ENCODE results near the gene SORL1.

SORL1 gene

DNA sequence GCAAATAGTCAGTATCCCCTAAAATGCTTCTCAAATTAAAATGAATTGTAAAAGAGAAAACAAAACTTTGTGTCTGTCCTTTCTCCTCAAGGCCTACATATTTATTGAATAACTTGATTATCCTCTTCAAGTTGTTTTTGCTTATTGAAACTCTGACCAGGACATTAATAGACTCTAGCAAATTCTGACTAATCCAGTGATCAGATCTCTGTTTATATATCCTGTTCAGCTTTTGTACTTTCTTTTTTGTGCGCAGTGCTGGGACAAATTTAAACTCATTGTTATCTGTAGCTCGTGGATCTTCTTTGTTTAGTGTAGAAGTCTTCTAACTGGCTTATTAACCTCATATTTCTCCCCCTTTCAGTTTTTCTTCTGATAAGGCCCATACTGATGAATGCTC lies 140.6 kb downstream of the SORL1 start:
- DNase-seq = no peak

DNA sequence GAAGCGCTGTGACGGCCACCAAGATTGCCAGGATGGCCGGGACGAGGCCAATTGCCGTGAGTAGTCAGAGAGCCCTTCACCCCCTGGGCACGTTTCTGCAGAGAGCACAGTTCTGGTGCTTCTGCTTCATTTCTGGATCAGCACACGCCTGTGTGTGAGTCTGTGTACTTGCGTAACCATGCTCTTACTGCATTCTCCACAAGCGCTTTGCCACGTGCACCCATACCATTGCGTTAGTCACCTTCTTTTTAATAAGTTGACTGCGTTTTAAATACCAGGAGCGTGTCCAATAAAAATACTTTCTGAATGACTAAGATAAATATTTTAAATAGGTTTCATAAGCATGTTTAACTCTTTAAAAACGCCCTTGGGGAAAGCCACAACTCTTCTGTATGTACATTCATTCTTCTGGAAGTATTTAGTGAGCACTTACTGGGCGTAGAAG lies 143.6 kb downstream of the SORL1 start:
- no peak for DNase-seq

DNA sequence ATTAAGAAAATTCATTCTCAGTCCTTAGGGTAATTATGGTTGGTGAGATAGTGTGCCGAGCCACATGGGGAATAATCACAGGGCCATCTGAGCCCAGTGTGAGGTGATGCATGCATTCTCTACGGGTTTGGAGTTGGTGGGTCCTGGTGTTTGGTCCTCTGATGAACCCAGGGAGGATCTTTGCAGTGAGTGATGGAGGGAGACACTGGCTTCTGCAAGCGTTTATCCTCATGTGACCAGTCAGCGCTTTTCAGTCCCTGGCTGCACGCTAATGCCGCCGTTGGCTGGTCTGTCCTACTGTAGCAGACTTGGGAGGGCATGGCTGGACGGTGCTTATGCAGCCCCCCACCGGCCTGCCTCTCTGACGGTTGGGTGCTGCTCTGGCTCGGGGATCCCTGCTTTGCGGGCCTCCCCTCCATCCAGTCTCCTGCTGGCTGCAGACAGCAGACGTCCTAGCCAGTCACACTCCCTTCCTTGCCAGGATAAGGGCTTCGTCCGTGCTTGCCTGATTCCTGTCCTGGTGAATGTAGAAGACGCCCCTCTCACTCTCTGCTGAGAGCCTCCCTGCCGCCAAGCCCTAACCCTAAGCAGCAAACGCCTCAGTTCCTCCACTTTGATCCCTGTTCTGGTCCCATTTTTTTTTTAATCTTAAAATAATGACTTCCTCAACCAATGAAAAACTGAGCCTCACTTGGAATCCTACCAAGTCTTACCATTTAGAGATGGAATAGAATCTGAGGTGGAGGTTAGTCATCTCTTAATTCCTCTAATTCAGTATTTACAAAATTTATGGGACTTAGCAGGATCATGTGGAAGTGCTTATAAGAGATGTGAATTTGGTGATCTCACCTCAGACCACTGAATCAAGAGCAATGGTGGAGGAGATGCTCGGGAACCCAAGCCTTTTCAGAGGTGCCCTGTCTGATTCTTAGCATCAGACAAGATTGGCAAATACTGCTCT lies 144.4 kb downstream of the SORL1 start:
- no peak for DNase-seq

DNA sequence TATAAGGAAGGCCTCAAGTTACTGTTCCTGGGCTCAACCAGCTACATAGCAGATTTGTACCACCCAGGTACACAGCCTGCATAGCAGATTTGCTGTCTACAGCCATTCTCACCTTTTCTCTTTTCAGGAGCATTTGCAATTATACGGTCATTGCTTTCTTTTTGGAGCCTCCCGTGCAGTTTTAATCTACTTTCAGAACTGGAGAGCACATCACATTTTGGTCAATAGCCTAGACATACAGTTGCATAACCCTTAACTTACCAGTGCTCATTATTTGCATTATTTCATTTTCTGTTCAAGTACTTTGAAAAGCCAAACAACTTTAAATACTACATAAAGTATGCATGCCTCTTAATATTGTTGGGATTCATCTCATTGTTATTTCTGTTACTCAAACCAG lies 151.2 kb downstream of the SORL1 start:
- no peak for DNase-seq

DNA sequence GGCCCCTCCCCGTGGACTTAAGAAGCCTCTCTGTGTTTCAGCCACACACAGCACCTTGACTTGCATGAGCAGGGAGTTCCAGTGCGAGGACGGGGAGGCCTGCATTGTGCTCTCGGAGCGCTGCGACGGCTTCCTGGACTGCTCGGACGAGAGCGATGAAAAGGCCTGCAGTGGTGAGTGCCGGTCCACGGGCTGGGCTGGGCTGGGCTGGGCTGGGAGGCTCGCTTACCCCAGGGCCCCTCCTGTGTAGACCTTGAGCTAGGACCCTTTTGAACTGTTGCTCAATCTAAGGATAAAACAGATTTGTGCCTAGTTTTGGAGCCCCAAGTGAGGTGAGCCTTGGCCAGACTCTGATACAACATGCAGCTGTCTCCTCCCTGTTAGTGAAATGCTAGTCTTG lies 152.0 kb downstream of the SORL1 start:
- DNase-seq = no peak

DNA sequence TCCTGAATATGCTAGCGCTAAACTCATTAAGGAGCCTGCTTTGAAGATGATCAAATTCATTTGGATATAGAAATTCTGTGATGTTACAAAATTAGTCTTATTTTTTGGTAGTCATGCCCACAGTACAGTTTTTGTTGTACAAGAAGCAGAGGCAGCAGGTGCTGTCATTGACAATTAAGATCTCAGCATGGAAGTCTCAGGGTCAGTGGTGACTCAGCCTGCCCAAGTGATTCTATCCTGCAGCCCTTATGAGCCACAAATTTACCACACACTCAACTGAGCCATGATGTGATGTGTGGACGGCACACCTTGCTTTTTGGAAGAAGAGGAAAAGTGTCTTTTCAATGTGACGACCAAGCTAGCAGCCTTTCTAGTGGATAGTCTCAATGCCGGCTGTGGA lies 154.2 kb downstream of the SORL1 start:
- DNase-seq = no peak

DNA sequence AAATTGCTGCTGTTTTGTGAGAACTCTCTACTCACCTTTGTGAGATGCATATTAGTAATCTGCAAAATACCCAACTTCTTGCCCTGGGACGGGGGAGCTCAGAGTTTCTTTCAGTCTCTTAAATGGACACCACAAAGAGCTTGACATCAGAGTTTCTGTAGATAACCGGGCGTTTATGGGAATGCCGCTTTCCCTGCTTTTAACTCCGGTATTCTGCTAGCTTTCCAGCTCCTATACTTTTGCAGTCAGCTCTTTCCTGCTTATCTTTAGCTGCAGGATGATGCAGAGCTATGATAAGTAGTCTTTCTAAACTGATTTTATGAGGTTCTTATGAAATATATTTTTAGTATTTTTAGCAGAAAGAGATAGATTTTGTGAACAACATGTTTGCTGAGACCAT lies 155.2 kb downstream of the SORL1 start:
- no peak for DNase-seq

DNA sequence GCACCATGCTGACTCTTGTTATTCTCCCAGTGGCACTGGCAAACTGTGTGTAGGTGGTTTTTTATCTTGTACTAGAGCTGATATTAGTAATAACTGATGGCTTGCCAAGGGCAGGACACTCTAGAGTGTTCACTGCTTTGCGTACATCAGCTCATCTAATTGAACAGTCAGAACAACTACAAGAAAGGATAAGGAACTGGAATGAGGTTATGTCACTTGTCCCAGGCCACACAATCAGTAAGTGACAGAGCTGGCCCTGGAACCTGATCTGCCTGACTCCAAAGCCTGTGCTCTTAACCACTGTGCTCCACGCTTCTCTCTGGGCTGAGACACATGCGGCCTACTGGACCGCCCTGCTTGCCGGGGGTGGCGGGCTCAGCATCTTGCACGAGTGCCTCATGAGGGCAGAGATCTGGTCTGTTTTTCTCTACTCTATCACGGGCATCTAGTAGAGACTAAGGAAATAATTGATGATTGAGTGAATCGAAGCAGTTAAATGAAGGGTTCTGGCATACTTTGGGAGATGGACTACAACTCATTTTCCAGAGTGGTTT lies 156.5 kb downstream of the SORL1 start:
- DNase-seq = no peak

DNA sequence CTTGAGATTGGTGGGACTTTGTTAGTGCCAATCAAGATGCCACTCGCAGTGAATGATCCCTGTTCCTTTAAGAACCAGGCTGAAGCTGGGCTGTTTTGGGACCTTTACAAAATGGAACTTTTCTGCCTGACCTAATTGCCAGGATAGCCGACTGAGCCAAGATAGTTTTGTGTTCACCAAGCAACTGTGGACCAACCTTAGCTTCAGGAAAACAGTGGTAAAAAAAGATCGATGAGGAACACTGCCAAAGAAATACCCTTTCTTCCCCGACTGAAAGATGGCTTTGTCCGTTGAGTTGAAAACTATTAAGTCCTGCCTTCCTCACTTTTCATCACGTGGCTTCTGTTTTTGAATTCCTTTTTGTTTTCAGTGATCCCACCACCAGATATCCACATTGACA lies 158.6 kb downstream of the SORL1 start:
- DNase-seq = no peak

DNA sequence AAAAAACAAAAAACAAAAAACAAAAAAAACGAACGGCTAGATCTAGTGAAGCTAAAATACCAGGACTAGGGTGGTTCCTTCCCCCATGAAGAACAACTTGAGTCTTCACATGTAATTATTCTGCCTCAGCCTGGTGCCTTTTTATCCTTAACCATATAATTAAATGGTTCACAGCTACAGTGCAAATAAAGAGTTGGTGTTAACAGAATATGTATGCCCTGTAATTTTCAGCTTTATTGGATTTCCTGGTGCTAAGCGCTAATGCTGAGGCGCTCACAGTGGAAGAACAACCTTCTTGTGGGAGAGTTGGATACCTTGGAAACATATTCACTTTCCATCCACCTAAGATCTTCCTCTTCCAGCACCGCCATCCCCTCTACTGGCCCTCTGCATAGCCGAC lies 159.1 kb downstream of the SORL1 start:
- DNase-seq = no peak

DNA sequence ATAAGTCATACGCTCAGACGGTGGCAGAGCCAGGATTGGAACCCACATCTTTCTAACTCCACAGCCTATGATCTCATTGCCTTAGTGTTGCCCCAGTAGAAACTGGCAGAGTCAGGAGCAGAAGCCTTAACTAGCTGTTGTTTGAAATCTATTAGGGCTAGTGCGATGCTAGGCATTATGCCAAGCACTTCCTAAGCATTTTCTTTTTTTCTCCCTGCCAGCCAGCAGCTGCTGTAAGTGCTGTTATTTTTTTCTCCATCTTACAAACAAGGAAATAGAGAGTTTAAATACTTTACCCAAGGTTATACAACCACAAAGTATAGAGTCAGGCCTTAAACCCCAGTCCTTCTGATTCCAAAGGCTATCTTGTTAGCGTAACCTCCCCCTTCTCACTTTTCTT lies 161.6 kb downstream of the SORL1 start:
- no peak for DNase-seq

DNA sequence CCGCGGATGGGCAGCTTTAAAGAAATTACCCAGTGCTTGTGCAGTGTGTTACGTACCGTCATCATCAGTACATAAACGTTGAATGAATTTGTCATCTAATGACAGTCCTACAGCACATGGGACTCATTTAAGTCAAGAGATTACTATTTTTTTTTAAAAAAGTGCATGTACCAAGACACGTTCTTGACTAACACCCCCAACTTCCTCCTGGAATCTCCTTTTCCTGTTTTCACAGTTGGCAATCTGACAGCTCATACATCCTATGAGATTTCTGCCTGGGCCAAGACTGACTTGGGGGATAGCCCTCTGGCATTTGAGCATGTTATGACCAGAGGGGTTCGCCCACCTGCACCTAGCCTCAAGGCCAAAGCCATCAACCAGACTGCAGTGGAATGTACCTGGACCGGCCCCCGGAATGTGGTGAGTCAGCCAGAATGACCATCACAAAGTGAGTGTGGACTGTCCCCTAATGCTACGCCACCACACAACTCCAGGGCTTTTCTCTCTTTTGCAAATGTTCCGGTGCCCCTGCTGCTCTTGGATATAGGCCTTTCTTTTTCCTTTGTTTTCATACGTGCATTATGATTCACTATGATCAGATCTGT lies 162.6 kb downstream of the SORL1 start:
- no peak for DNase-seq

DNA sequence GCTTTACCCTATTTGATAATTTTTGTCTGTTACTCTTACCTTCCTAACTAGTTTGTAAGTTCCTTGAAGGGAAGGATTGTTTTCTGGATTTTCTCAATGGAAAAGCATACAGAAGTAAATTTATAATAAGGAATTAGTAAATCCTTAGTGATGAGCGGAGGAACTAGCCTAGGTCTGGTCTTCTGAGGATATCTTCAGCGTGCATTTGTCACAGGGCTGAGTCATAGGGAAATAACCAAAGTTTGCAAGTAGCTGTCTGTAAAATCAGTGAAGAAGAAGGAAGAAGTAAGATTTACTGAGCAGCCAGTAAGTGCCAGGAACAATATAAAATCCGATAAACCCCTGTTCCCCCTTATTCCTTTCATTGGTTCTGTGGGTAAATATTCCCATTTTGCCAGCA lies 163.4 kb downstream of the SORL1 start:
- no peak for DNase-seq

DNA sequence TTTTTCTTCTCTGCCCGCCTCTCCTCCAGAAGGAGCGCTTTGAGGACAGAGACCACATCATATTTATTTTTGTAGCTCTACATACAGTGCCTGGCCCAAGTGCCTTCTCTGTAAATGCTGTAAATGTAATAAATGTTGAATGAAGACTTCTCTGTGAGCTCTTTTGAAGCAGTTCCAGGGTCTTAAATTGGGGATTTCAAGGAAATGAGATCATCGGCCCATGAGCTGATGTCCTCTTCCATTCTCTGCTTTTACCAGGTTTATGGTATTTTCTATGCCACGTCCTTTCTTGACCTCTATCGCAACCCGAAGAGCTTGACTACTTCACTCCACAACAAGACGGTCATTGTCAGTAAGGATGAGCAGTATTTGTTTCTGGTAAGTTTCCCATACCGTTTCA lies 166.4 kb downstream of the SORL1 start:
- DNase-seq = no peak

DNA sequence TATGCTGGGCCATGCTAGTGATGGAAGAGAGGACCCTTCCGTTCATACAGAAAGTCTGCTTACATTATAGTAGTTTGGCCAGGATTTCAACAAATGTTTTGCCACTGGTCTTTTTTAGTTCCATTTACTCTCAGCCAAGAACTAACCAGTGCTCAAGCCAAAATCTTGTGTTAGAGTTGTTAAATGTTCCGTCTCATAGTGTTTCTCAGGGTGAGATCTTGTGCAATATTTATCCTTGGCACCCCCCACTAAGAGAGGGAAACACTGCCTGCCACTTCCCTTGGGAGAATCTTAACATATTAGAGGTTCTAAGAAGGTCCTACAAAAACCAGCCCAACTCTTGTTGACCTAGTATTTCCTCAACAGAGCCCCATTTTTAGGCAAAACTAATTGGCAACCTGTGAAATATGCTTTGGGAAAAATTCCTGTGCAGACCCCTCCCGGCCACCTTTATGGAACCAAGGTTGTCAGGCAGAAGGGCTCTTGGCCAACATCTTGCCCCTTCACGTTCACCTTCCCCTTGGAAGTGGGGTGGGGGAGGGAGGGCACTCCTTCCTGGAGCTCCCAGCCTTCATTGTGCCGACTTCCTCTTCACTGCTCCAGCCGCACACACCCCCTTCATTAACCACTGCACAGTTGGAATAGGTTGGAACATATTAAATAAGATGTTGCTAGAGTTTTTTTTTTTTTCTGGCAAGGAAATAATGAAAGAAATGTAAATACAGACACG lies 173.8 kb downstream of the SORL1 start:
- no peak for DNase-seq

DNA sequence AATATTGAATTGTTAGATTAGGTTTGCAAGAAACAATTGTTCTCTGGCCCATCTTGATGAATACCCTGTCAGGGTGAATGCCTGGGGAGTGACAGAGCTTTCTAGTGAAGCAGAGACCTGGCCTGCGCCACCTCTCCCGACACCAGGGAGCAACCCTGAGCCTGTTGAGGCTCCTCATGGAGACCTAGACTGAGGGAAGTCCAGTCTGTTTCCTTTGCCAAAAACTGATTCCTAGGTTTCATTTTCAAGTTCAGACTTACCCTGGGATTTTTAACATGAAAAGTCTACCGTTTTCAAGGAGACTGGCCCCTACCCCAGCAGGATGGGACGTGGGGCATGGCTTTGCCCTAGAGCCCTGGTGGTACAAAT lies 174.4 kb downstream of the SORL1 start:
- no peak for DNase-seq

DNA sequence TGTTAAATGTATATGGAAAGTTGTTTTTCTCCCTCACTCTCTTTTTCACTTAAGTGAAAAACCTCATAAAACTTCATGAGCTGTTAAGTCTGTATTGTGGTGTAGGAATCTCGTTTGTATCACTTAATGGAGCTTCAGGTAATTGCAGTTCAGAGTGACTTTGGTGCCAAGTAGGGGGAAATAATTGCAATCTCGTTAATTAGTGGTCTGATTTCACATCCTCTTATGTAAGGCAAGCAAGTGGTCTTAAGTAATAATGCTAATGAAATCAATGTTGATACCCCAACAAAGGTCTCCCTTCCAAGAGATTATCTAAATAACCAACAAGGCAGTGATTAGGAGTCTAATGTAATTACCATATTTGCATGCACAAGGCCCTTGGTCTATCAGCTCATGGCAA lies 174.9 kb downstream of the SORL1 start:
- DNase-seq = no peak

DNA sequence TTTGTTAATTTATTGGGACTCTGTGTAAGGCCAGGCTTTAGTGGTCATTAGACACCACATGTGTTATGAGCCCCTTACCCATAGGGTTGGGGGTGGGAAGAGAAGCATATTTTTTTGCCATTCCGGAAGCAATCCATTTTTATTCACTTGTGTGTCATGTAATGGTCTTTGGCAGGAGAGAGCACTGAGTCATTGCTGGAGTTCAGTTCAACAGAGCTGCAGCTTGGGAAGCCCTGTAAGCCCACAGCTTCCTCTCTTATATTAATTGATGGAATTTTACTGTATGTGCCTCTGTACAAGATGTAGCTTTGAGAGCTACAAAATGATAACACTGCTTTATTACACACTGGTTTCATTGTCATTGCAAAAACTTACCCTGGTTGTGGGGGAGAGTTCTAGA lies 177.9 kb downstream of the SORL1 start:
- DNase-seq = no peak

DNA sequence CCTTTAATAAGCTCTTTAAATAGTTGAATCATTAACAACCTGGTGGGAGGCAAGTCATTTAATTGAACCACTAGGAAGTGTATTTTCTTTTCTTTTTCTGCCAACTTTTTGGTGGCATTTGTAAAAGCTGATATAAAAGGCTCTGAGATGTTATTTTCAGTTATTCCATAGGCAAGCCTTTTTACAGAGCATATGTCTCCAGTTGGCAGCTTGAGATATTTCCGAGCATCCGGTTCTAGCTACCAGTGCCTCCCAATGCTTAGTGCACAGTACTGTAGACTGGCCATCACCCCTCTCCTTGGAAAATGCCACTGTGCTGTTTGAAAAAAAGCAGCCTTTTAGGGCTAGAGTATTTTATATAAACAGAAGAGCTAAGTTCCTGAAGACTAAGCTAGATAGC lies 179.3 kb downstream of the SORL1 start:
- DNase-seq = no peak

DNA sequence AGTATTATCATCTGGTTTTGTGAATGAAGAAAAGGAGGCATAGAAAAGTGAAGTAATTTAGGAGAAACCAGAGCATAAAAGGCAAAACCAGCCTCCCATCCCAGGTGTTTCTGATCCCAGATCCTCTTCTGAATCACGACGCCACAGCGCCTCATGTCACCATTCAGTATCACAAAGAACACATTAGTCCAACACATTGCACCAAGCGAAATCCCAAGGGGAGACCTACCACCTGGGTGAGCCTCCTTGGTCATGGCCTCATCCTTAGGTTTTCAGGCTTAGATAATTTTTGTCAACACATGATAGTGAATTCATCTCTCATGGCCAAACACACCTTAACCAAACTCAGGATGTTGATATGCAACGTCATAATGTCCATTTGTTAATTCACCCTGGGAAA lies 182.2 kb downstream of the SORL1 start:
- DNase-seq = no peak

DNA sequence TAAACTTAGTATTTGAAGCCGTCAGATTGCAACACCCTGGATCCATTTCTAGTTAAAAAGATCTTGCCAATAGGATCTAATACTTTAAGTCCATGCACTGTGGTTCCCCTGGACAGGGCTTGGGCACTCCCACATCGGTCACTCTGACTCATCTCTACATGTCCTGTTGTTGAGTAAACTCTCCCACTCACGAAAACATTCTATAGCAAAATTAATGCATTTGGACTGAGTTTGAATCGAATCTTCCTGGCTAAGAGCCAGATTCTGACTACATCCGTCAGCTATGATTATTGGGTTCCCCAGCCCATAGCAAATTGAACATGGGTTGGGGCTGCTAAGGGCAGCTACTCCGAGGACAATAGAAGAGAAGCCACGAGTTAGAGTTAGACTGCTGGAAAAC lies 182.8 kb downstream of the SORL1 start:
- DNase-seq = no peak

DNA sequence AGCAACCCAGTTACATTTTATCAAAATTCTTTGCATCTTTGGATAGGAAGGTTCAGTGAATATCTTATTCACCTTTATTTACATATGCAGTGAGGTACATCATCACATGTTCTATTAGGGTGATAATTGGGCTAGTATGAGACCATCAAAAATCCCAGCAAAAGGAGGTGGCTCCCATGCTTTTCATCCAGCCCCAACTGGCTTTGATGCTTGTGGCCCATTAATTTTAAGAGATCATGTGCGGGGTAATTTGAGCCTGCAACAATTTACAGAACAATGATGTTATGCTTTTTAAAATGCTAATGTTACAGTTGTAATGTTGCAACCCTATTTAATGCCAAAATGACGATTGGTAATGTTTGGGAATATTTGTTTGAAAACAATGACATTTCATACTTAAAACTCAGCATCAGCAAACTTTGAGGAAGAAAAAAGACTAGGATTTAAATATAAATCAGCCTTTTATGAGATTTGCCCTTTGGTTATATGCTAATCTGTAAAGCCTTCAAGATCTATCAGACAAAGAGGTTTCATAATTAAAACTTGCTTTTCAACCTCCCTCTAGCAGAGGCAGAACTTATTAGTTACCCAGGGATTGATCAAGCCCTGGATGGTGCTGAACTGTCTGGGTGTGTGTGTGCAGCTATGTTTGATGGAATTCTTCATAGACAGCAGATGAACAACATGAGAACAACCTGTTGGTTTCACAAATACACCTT lies 184.1 kb downstream of the SORL1 start:
- DNase-seq = no peak

DNA sequence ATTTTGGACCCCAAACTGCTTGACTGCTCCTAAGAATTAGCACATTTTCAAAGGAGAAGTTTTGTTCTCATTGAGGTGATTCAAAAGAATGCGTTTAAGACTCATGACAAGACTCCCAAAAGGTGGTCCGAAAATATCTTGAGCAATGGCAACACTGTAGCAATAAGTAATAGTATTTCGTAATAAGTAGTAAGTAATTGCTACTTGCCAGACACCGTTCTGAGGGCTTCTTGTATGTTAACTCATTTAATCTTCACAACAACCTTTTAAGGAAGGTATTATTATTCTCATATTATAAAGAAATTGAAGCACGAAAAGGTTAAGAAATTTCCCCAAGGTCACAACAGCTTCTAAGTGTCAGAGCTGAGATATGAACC lies 184.7 kb downstream of the SORL1 start:
- no peak for DNase-seq

All from NCI-H2171 treated with DMSO at 0.1 percent for 48 hours (cell line).